GM23338 (cell line): ENCODE measurements around the gene NAA80. TPM values are rescaled to one million over a fixed set of nuclear protein-coding genes. Genes with fewer than 3 reads are reported as not detected.

Source experiments
- ATAC-seq: fragments of 200-7000 bp; cut with Tn5 transposase; 3 replicates; pipeline ENCODE4 v1.9.1; 2020
- DNase-seq: peaks from one replicate; pipeline ENCODE4 v3.0.0-alpha.2; 2015; ENCODE audit warnings: low spot score
- H2AFZ ChIP-seq: fragments of 200-600 bp; sonication (generic); 2 replicates; pipeline ENCODE4 v1.8.0; 2016; ENCODE audit warnings: antibody characterized with exemption, mild to moderate bottlenecking, moderate library complexity
- H3F3A ChIP-seq: fragments of 200-600 bp; sonication (generic); replicated peaks from 2 replicates; pipeline ENCODE4 v1.8.0; 2017; ENCODE audit warnings: antibody characterized with exemption, mixed run types, low read depth
- H3K27ac ChIP-seq: fragments of 200-600 bp; sonication (generic); 2 replicates; pipeline ENCODE4 v1.6.1; 2016; ENCODE audit warnings: low read depth
- H3K27me3 ChIP-seq: fragments of 200-600 bp; sonication (generic); 2 replicates; pipeline ENCODE4 v1.8.0; 2016; ENCODE audit warnings: mild to moderate bottlenecking, mixed run types, moderate library complexity; ENCODE audit not compliant: insufficient read depth
- H3K36me3 ChIP-seq: fragments of 200-600 bp; sonication (generic); 2 replicates; pipeline ENCODE4 v1.8.0; 2016; ENCODE audit warnings: mild to moderate bottlenecking; ENCODE audit not compliant: insufficient read depth
- H3K4me1 ChIP-seq: fragments of 200-600 bp; sonication (generic); 2 replicates; pipeline ENCODE4 v1.8.0; 2016; ENCODE audit warnings: mild to moderate bottlenecking, moderate library complexity; ENCODE audit not compliant: insufficient read depth
- H3K4me2 ChIP-seq: fragments of 200-600 bp; sonication (generic); 2 replicates; pipeline ENCODE4 v1.7.1; 2017; ENCODE audit warnings: mixed run types
- H3K4me3 ChIP-seq: fragments of 200-600 bp; sonication (generic); 2 replicates; pipeline ENCODE4 v1.6.1; 2016; ENCODE audit warnings: mixed run types
- H3K79me2 ChIP-seq: fragments of 200-600 bp; sonication (generic); replicated peaks from 2 replicates; pipeline ENCODE4 v1.8.0; 2017; ENCODE audit warnings: mild to moderate bottlenecking; ENCODE audit not compliant: insufficient read depth
- H3K9me2 ChIP-seq: fragments of 200-600 bp; sonication (generic); 2 replicates; pipeline ENCODE4 v1.8.0; 2017; ENCODE audit not compliant: insufficient read depth
- H4K20me1 ChIP-seq: fragments of 200-600 bp; sonication (generic); replicated peaks from 2 replicates; pipeline ENCODE4 v1.8.0; 2017; ENCODE audit warnings: mild to moderate bottlenecking; ENCODE audit not compliant: insufficient read depth
- H3K27ac Mint-ChIP-seq: 2 replicates; pipeline ENCODE4 v1.8.0; 2020; ENCODE audit warnings: inconsistent platforms, mild to moderate bottlenecking, moderate library complexity, mixed read lengths
- H3K27me3 Mint-ChIP-seq: 3 replicates; pipeline ENCODE4 v1.8.0; 2022; ENCODE audit warnings: low read depth, mild to moderate bottlenecking, moderate library complexity, mixed read lengths, inconsistent platforms; ENCODE audit not compliant: insufficient read depth, poor library complexity
- H3K36me3 Mint-ChIP-seq: 3 replicates; pipeline ENCODE4 v1.8.0; 2021; ENCODE audit warnings: low read depth, mild to moderate bottlenecking, inconsistent platforms, moderate library complexity, mixed read lengths
- H3K4me1 Mint-ChIP-seq: 3 replicates; pipeline ENCODE4 v1.8.0; 2020; ENCODE audit warnings: mild to moderate bottlenecking, inconsistent platforms, mixed read lengths
- H3K4me3 Mint-ChIP-seq: 3 replicates; pipeline ENCODE4 v1.8.0; 2021; ENCODE audit warnings: moderate library complexity, mild to moderate bottlenecking, inconsistent platforms, mixed read lengths
- H3K9me3 Mint-ChIP-seq: 3 replicates; pipeline ENCODE4 v1.8.0; 2020; ENCODE audit warnings: moderate library complexity, mild to moderate bottlenecking, inconsistent platforms, mixed read lengths
- CREB1 ChIP-seq: fragments of 250-450 bp; sonication (Bioruptor Pico); IDR thresholded peaks from 2 replicates; pipeline ENCODE4 v1.5.0; 2020; ENCODE audit warnings: low read depth, mild to moderate bottlenecking, moderate library complexity
- EZH2phosphoT487 ChIP-seq: fragments of 200-600 bp; sonication (generic); IDR thresholded peaks from one replicate; pipeline ENCODE4 v1.8.1; 2018; ENCODE audit warnings: antibody characterized with exemption; ENCODE audit not compliant: unreplicated experiment
- JUNB ChIP-seq: IDR thresholded peaks from one replicate; pipeline ENCODE4 v1.6.1; 2016; ENCODE audit warnings: antibody characterized with exemption; ENCODE audit not compliant: unreplicated experiment
- NANOG ChIP-seq: IDR thresholded peaks from 2 replicates; pipeline ENCODE4 v1.6.1; 2016; ENCODE audit warnings: antibody characterized with exemption, borderline replicate concordance
- POLR2AphosphoS5 ChIP-seq: IDR thresholded peaks from 2 replicates; pipeline ENCODE4 v1.6.1; 2016; ENCODE audit warnings: antibody characterized with exemption, low read depth
- ZNF114 ChIP-seq: fragments of 250-450 bp; sonication (Bioruptor Pico); IDR thresholded peaks from 2 replicates; pipeline ENCODE4 v1.5.0; 2020; ENCODE audit warnings: mild to moderate bottlenecking, moderate library complexity
- ZNF331 ChIP-seq: fragments of 250-450 bp; sonication (Bioruptor Pico); IDR thresholded peaks from 2 replicates; pipeline ENCODE4 v1.5.0; 2020; ENCODE audit warnings: low read depth, mild to moderate bottlenecking, moderate library complexity
- polyA plus RNA-seq: library from polyadenylated mRNA; unstranded; fragments of >200 nt; fragmentation: Nextera tagmentation; extraction: Ambion mirVana; gene quantifications from 2 replicates; pipeline ENCODE4 v1.2.1, GENCODE V29; 2016
- total RNA-seq: library from RNA; depleted of rRNA; stranded (reverse); fragments of >200 nt; shearing (Covaris generic); gene quantifications from 2 replicates; pipeline ENCODE4 v1.2.3, GENCODE V29; 2014
- TF ChIP-seq, protein P1 (sequence below), 2 experiments: fragments of 200-600 bp in 1 of 2; sonication (generic) in 1 of 2; conservative IDR thresholded peaks; 2 replicates each; pipeline versions ENCODE4 v1.5.1 to v1.6.1; 2016 to 2017; ENCODE audit warnings: antibody characterized with exemption in 2 of 2, low read depth in 2 of 2, mild to moderate bottlenecking in 2 of 2, moderate library complexity in 1 of 2
- TF ChIP-seq, protein P2 (sequence below): fragments of 250-450 bp; sonication (Bioruptor Pico); IDR thresholded peaks from 2 replicates; pipeline ENCODE4 v1.5.0; 2020; ENCODE audit warnings: mild to moderate bottlenecking, moderate library complexity
- TF ChIP-seq, protein P3 (sequence below): IDR thresholded peaks from one replicate; pipeline ENCODE4 v1.6.1; 2018; ENCODE audit warnings: antibody characterized with exemption; ENCODE audit not compliant: unreplicated experiment

NAA80 gene
- total and polyA plus RNA-seq, 2 experiments from 2014 or later, result 12.1 to 16.7 TPM

DNA sequence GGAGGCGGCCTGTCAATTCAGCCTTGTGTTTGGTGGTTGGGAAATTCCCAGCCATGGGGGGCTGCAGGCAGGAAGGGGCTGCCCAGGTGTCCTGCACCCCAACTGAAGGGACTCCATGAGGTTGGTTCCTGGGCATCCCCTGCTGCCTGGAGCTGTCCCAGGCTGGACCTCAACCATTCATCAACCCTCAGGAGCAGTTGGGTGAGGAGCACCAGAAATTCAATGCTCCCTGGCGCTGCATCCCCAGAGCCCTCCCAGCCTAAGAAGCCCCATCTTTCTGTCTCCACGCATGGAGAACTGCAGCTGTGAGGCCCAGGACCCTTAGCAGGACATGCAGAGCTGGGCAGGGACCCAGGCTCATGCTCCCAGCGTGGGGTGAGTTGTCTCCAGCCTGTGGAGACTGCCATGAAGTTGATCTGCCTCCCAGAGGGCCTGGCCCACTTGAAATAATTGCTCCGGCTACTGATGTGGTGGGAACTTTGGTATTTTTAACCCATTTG lies 38.2 kb downstream of the NAA80 start:
- Histone ChIP-seq H3K4me1 (peaks cover 30% of the 10 kb centered on the region), H3K79me2 (no peaks in the 10 kb centered on the region)

More for the DNA sequence above, 38.2 kb downstream of the NAA80 start:
- Histone ChIP-seq H2AFZ (no peak overlapping the region), H4K20me1 (no peaks in the 10 kb centered on the region; the same call in 1 of the 2 replicates), H3K4me3 (peak overlapping the region; percentile 77), H3K27me3 (no peaks in the 10 kb centered on the region), H3F3A (peaks cover 33% of the 10 kb centered on the region), H3K9me2 (no peaks in the 10 kb centered on the region), H3K4me2 (peak overlapping the region; percentile 83), H3K36me3 (peaks cover 14% of the 10 kb centered on the region), H3K27ac (no peak overlapping the region)
- Mint-ChIP-seq H3K36me3 (peaks cover 37% of the 10 kb centered on the region), H3K27ac (no peak overlapping the region; the same call in 1 of the 2 replicates), H3K27me3 (peaks cover 27% of the 10 kb centered on the region), H3K9me3 (no peaks in the 10 kb centered on the region), H3K4me1 (peaks cover 43% of the 10 kb centered on the region), H3K4me3 (peak overlapping the region; percentile 70)
- DNase-seq (no peak), ATAC-seq (no peak)
- TF ChIP-seq EZH2phosphoT487 (no peak), NANOG (no peak), ZNF114 (CRISPR knock-in tag) (no peak), JUNB (no peak), ZNF331 (CRISPR knock-in tag) (no peak), CREB1 (CRISPR knock-in tag) (no peak), POLR2AphosphoS5 (no peak)
- TF ChIP-seq, protein P1, sequence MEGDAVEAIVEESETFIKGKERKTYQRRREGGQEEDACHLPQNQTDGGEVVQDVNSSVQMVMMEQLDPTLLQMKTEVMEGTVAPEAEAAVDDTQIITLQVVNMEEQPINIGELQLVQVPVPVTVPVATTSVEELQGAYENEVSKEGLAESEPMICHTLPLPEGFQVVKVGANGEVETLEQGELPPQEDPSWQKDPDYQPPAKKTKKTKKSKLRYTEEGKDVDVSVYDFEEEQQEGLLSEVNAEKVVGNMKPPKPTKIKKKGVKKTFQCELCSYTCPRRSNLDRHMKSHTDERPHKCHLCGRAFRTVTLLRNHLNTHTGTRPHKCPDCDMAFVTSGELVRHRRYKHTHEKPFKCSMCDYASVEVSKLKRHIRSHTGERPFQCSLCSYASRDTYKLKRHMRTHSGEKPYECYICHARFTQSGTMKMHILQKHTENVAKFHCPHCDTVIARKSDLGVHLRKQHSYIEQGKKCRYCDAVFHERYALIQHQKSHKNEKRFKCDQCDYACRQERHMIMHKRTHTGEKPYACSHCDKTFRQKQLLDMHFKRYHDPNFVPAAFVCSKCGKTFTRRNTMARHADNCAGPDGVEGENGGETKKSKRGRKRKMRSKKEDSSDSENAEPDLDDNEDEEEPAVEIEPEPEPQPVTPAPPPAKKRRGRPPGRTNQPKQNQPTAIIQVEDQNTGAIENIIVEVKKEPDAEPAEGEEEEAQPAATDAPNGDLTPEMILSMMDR (conservative IDR thresholded peaks at IDR 0.05; ENCODE audit: low read depth in 2 of 2), result no peak
- TF ChIP-seq, protein P2, sequence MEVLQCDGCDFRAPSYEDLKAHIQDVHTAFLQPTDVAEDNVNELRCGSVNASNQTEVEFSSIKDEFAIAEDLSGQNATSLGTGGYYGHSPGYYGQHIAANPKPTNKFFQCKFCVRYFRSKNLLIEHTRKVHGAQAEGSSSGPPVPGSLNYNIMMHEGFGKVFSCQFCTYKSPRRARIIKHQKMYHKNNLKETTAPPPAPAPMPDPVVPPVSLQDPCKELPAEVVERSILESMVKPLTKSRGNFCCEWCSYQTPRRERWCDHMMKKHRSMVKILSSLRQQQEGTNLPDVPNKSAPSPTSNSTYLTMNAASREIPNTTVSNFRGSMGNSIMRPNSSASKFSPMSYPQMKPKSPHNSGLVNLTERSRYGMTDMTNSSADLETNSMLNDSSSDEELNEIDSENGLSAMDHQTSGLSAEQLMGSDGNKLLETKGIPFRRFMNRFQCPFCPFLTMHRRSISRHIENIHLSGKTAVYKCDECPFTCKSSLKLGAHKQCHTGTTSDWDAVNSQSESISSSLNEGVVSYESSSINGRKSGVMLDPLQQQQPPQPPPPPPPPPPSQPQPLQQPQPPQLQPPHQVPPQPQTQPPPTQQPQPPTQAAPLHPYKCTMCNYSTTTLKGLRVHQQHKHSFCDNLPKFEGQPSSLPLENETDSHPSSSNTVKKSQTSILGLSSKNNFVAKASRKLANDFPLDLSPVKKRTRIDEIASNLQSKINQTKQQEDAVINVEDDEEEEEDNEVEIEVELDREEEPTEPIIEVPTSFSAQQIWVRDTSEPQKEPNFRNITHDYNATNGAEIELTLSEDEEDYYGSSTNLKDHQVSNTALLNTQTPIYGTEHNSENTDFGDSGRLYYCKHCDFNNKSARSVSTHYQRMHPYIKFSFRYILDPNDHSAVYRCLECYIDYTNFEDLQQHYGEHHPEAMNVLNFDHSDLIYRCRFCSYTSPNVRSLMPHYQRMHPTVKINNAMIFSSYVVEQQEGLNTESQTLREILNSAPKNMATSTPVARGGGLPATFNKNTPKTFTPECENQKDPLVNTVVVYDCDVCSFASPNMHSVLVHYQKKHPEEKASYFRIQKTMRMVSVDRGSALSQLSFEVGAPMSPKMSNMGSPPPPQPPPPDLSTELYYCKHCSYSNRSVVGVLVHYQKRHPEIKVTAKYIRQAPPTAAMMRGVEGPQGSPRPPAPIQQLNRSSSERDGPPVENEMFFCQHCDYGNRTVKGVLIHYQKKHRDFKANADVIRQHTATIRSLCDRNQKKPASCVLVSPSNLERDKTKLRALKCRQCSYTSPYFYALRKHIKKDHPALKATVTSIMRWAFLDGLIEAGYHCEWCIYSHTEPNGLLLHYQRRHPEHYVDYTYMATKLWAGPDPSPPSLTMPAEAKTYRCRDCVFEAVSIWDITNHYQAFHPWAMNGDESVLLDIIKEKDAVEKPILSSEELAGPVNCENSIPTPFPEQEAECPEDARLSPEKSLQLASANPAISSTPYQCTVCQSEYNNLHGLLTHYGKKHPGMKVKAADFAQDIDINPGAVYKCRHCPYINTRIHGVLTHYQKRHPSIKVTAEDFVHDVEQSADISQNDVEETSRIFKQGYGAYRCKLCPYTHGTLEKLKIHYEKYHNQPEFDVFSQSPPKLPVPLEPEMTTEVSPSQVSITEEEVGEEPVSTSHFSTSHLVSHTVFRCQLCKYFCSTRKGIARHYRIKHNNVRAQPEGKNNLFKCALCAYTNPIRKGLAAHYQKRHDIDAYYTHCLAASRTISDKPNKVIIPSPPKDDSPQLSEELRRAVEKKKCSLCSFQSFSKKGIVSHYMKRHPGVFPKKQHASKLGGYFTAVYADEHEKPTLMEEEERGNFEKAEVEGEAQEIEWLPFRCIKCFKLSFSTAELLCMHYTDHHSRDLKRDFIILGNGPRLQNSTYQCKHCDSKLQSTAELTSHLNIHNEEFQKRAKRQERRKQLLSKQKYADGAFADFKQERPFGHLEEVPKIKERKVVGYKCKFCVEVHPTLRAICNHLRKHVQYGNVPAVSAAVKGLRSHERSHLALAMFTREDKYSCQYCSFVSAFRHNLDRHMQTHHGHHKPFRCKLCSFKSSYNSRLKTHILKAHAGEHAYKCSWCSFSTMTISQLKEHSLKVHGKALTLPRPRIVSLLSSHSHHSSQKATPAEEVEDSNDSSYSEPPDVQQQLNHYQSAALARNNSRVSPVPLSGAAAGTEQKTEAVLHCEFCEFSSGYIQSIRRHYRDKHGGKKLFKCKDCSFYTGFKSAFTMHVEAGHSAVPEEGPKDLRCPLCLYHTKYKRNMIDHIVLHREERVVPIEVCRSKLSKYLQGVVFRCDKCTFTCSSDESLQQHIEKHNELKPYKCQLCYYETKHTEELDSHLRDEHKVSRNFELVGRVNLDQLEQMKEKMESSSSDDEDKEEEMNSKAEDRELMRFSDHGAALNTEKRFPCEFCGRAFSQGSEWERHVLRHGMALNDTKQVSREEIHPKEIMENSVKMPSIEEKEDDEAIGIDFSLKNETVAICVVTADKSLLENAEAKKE (CRISPR knock-in tag), result no peak
- TF ChIP-seq, protein P3, sequence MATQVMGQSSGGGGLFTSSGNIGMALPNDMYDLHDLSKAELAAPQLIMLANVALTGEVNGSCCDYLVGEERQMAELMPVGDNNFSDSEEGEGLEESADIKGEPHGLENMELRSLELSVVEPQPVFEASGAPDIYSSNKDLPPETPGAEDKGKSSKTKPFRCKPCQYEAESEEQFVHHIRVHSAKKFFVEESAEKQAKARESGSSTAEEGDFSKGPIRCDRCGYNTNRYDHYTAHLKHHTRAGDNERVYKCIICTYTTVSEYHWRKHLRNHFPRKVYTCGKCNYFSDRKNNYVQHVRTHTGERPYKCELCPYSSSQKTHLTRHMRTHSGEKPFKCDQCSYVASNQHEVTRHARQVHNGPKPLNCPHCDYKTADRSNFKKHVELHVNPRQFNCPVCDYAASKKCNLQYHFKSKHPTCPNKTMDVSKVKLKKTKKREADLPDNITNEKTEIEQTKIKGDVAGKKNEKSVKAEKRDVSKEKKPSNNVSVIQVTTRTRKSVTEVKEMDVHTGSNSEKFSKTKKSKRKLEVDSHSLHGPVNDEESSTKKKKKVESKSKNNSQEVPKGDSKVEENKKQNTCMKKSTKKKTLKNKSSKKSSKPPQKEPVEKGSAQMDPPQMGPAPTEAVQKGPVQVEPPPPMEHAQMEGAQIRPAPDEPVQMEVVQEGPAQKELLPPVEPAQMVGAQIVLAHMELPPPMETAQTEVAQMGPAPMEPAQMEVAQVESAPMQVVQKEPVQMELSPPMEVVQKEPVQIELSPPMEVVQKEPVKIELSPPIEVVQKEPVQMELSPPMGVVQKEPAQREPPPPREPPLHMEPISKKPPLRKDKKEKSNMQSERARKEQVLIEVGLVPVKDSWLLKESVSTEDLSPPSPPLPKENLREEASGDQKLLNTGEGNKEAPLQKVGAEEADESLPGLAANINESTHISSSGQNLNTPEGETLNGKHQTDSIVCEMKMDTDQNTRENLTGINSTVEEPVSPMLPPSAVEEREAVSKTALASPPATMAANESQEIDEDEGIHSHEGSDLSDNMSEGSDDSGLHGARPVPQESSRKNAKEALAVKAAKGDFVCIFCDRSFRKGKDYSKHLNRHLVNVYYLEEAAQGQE, result no peak
